Left kidney (tissue), 8 donors: Measurements from ENCODE around the gene TTC9B. TPM values are rescaled to one million over a fixed set of nuclear protein-coding genes. Genes with fewer than 3 reads are reported as not detected.

Source experiments
- DNase-seq: peaks from one replicate; pipeline ENCODE4 v3.0.0-alpha.2; 2013
- long read RNA-seq, 8 donors: transcript quantifications; one replicate each; lab custom pipeline, GENCODE V29; 2026
- polyA plus RNA-seq: library from polyadenylated mRNA; unstranded; fragments of 120-200 nt; gene quantifications from one replicate; pipeline ENCODE4 v1.2.1, GENCODE V29; 2013; ENCODE audit not compliant: insufficient read length

TTC9B gene
- 0.25 TPM for polyA plus RNA-seq
- long read RNA-seq, donor 1, partial matches to known transcripts, result 0 of 2 reads
- long read RNA-seq, donor 1, other reads (novel, unspliced or antisense), result 0 of 2 reads
- long read RNA-seq, donor 2, partial matches to known transcripts, result 0 of 1 reads
- long read RNA-seq, donor 2, other reads (novel, unspliced or antisense), result 0 of 1 reads
- long read RNA-seq, donor 3, partial matches to known transcripts, result 0 of 1 reads
- long read RNA-seq, donor 3, other reads (novel, unspliced or antisense), result 0 of 1 reads
- long read RNA-seq, donor 4, result 0 reads
- long read RNA-seq, donor 5, partial matches to known transcripts, result 0 of 1 reads
- long read RNA-seq, donor 5, other reads (novel, unspliced or antisense), result 0 of 1 reads
- long read RNA-seq, donor 6, result 0 reads
- long read RNA-seq, donor 7, result 0 reads
- long read RNA-seq, donor 8, partial matches to known transcripts, result 0 of 1 reads
- long read RNA-seq, donor 8, other reads (novel, unspliced or antisense), result 0 of 1 reads

- DNase-seq, result no peak
Measured at GRCh38 chr19:40217934-40218890, at the start of gene TTC9B. Gene TTC9B, minus strand, starts transcription at chr19:40218384. Its CDS starts 3 bp downstream, at chr19:40218381.

GRCh38 chr19:40267601-40267997 lies 49.4 kb upstream of the TTC9B start:
- no peak for DNase-seq

GRCh38 chr19:40266912-40267600 lies 48.9 kb upstream of the TTC9B start:
- no peak for DNase-seq

GRCh38 chr19:40266119-40266518 lies 47.9 kb upstream of the TTC9B start:
- DNase-seq, result no peak

- DNase-seq, result no peak
Measured at GRCh38 chr19:40265763-40266099, 47.5 kb upstream of the TTC9B start.

- no peak for DNase-seq
Measured at GRCh38 chr19:40265055-40265762, 47.0 kb upstream of the TTC9B start.

- no peak for DNase-seq
Measured at GRCh38 chr19:40264314-40265054, 46.3 kb upstream of the TTC9B start.

GRCh38 chr19:40263440-40264313 lies 45.5 kb upstream of the TTC9B start:
- no peak for DNase-seq

- DNase-seq, result no peak
Measured at GRCh38 chr19:40262422-40262821, 44.2 kb upstream of the TTC9B start.

- no peak for DNase-seq
Measured at GRCh38 chr19:40261631-40262030, 43.4 kb upstream of the TTC9B start.

GRCh38 chr19:40257096-40257517 lies 38.9 kb upstream of the TTC9B start:
- no peak for DNase-seq

GRCh38 chr19:40256512-40256911 lies 38.3 kb upstream of the TTC9B start:
- no peak for DNase-seq

GRCh38 chr19:40255619-40256166 lies 37.5 kb upstream of the TTC9B start:
- no peak for DNase-seq

GRCh38 chr19:40254714-40255418 lies 36.7 kb upstream of the TTC9B start:
- DNase-seq, result no peak

- DNase-seq, result no peak
Measured at GRCh38 chr19:40253611-40254092, 35.5 kb upstream of the TTC9B start.

- no peak for DNase-seq
Measured at GRCh38 chr19:40252395-40252794, 34.2 kb upstream of the TTC9B start.

GRCh38 chr19:40251991-40252390 lies 33.8 kb upstream of the TTC9B start:
- DNase-seq, result no peak

- DNase-seq, result no peak
Measured at GRCh38 chr19:40251244-40251643, 33.1 kb upstream of the TTC9B start.

GRCh38 chr19:40249781-40250180 lies 31.6 kb upstream of the TTC9B start:
- no peak for DNase-seq
